ENCODE data around the gene C1orf216. TPM values are rescaled to one million over a fixed set of nuclear protein-coding genes. Genes with fewer than 3 reads are reported as not detected.
"Not testable (repeated sequence)": the region's sequence is repeated elsewhere in the genome, so short reads cannot be mapped to it uniquely, and the experiment has no call there.

The C1orf216 gene
- total RNA-seq, 1 donor from 2014 or later = 9.8 TPM

DNA sequence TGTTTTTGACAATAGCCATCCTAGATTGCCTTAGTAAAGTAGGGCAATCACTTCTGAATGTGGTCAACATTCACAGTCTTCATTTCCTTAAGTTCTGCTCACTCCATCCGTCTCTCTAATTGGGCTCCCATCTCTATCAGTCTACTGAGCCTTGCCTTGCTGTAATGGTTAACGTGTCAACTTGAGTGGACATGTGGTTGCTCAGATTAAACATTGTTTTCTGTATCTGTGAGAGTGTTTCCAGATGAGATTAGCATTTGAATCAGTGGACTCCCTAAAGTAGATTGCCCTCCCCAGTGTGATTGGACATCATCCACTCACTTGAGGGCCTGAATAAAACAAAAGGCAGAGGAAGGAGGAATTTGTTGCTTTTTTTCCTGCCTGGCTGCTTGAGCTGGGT, 26.4 kb downstream of the C1orf216 start:
- Histone ChIP-seq H3K9me3 (replicated peaks) (no peaks in the 10 kb centered on the region), H3K27ac (replicated peaks) (no peak overlapping the region), H3K4me3 (no peak overlapping the region), H3K27me3 (ENCODE audit: low read depth) (peaks cover 79% of the 10 kb centered on the region), H3K4me1 (no peaks in the 10 kb centered on the region), H3K36me3 (no peaks in the 10 kb centered on the region)
- no peak for DNase-seq
- TF ChIP-seq CTCF (IDR thresholded peaks at IDR 0.05; ENCODE audit: borderline replicate concordance) = no peak
- intact Hi-C loops (cut with micrococcal nuclease) = no loop called here

GRCh38 chr1:35691571-35692220, 27.0 kb downstream of the C1orf216 start:
- Histone ChIP-seq H3K9me3 (replicated peaks) (no peaks in the 10 kb centered on the region), H3K27ac (replicated peaks) (no peak overlapping the region), H3K27me3 (ENCODE audit: low read depth) (peaks cover 79% of the 10 kb centered on the region), H3K4me3 (no peak overlapping the region), H3K4me1 (no peaks in the 10 kb centered on the region), H3K36me3 (no peaks in the 10 kb centered on the region)
- no peak for DNase-seq
- intact Hi-C loops (cut with micrococcal nuclease) = no loop called here
- TF ChIP-seq CTCF (IDR thresholded peaks at IDR 0.05; ENCODE audit: borderline replicate concordance) = no peak

DNA sequence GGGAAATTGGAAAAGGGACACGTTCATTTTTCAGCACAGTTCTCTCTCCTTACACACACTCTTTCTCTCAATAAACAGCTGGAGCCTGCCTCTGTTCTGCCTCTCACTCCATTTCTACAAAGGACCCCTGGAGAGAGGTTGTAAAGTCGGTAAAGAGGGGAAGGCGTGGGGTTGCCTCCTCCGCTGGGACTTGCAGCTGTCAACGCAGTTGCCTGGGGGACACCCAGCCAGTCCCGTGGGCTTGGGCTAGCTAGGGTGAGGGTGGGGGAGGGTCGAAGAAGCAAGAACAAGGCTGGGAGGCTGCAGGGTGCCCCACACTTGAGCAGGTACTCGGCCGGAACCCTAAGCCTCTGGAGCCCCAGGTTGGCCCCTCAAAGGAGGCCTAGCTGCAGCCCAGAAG, 27.6 kb downstream of the C1orf216 start:
- peaks cover 79% of the 10 kb centered on the region for H3K27me3 ChIP-seq (ENCODE audit: low read depth)
- TF ChIP-seq CTCF (IDR thresholded peaks at IDR 0.05; ENCODE audit: borderline replicate concordance) = no peak
- H3K9me3 ChIP-seq (replicated peaks) = no peaks in the 10 kb centered on the region
- intact Hi-C loops (cut with micrococcal nuclease) = no loop called here
- H3K4me3 ChIP-seq = no peak overlapping the region
- no peak for DNase-seq
- H3K36me3 ChIP-seq = no peaks in the 10 kb centered on the region
- no peaks in the 10 kb centered on the region for H3K4me1 ChIP-seq
- no peak overlapping the region for H3K27ac ChIP-seq (replicated peaks)

GRCh38 chr1:35690103-35690502, 28.6 kb downstream of the C1orf216 start:
- peaks cover 79% of the 10 kb centered on the region for H3K27me3 ChIP-seq (ENCODE audit: low read depth)
- H3K27ac ChIP-seq (replicated peaks); H3K4me1 ChIP-seq; H3K36me3 ChIP-seq; H3K9me3 ChIP-seq (replicated peaks); DNase-seq; H3K4me3 ChIP-seq; intact Hi-C loops (cut with micrococcal nuclease): not testable (repeated sequence)

- Histone ChIP-seq H3K4me1 (no peaks in the 10 kb centered on the region), H3K4me3 (no peak overlapping the region), H3K27me3 (ENCODE audit: low read depth) (peaks cover 82% of the 10 kb centered on the region), H3K9me3 (replicated peaks) (no peaks in the 10 kb centered on the region), H3K27ac (replicated peaks) (no peak overlapping the region), H3K36me3 (no peaks in the 10 kb centered on the region)
- DNase-seq = no peak
- intact Hi-C loops (cut with micrococcal nuclease) = no loop called here
- TF ChIP-seq CTCF (IDR thresholded peaks at IDR 0.05; ENCODE audit: borderline replicate concordance) = no peak
Observed at GRCh38 chr1:35688161-35688560, 30.5 kb downstream of the C1orf216 start.

DNA sequence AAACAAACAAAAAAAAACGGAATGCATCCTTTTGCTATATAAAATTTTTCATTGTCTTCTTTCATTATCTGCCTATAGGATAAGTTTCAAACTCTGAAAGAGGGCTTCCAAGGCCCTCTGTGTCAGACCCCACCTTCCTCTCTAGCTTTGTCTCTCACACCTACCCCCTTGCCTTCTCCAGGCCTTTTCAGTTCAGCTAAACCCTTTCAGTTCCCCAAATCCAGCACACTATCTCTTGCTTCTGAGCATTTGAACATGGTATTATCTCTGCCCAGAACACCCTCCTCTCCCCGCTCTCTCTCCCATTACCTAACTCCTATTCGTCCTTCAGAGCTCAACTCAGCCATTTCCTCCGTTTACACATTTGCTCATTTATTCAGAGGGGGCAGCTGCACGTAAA, 35.7 kb downstream of the C1orf216 start:
- no peak for DNase-seq
- intact Hi-C loops (cut with micrococcal nuclease) = no loop called here
- no peak for TF ChIP-seq CTCF (IDR thresholded peaks at IDR 0.05; ENCODE audit: borderline replicate concordance)
- H3K27ac ChIP-seq (replicated peaks) = no peak overlapping the region
- no peaks in the 10 kb centered on the region for H3K9me3 ChIP-seq (replicated peaks)
- peaks cover 84% of the 10 kb centered on the region for H3K27me3 ChIP-seq (ENCODE audit: low read depth)
- no peak overlapping the region for H3K4me3 ChIP-seq
- no peaks in the 10 kb centered on the region for H3K36me3 ChIP-seq
- no peaks in the 10 kb centered on the region for H3K4me1 ChIP-seq
